ENCODE data around the gene MAG. TPM values are rescaled to one million over a fixed set of nuclear protein-coding genes. Genes with fewer than 3 reads are reported as not detected.

MAG gene
- total RNA-seq, 5 donors from 2014 or later (not counting 1 experiment from before 2014, with no cell fraction given) = 0.16 to 0.19 TPM; not detected in 3

DNA sequence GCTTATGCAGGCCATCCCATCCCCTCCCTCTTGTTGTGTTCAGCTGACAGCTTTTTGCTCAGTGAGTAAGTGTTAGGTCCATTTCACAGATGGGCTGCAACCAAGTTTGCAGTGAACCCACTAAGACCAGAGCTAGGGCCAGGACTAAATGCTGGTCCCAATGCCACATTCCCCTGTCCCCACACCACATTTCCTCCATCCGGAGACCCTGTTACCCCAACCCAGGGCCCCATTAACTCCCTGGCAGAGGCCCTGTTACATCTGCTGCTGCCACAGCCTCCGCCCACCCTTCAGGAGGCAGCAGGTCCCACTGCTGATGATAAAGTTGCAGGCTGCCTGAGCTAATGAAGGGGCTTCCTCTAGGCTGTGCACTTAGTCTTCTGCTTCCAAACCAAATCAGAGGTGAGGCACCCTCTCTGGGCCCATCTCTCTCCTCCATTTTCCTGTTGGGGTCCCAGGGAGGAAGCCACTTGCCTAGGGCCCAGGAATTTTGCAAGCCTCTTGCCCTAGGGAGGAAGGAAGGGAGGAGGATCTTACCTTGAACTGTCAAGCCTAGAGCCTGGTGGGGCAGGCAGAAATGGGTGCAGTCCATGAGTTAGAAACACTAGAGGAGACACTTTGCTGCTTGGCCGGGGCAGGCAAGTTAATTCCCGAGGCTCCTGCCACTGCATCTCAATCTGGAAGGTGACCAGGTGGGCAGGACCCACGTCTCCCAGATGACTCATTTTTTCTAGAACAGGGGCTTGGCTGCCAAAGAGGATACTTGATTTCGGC is 26.6 kb upstream of the MAG start:
- ChIA-PET CTCF (interaction anchor here in 1 of 2 donors (0.6 kb wide), 1 partner anchor 124 kb away, joined by 3 read pairs; no protein-coding TSS in a partner anchor), POLR2A (interaction anchor here in 1 of 2 donors (0.5 kb wide), 1 partner anchor 1402 kb away, joined by 3 read pairs; no protein-coding TSS in a partner anchor)
- Histone ChIP-seq H3K9me3 (no peaks in the 10 kb centered on the region), H3K27me3 (replicated peaks in 1 of 2; ENCODE audit: control insufficient read depth in 2 of 2, extremely low read depth in 1 of 2, insufficient read depth in 2 of 2, low read length in 1 of 2) (no peaks in the 10 kb centered on the region), H3K36me3 (ENCODE audit: control insufficient read depth in 2 of 2, extremely low read depth in 1 of 2, insufficient read depth in 1 of 2, low read length in 1 of 2) (peaks cover 0 to 10% of the 10 kb centered on the region in 2 donors), H3K4me3 (ENCODE audit: control insufficient read depth in 1 of 2, extremely low read depth in 1 of 2, low read length in 1 of 2) (no peak overlapping the region), H3K27ac (ENCODE audit: low read length) (no peak overlapping the region), H3K4me1 (ENCODE audit: control insufficient read depth in 1 of 2, extremely low read depth in 1 of 2, insufficient read depth in 2 of 2, low read length in 2 of 2) (peaks cover 5 to 39% of the 10 kb centered on the region in 2 experiments)
- Mint-ChIP-seq H3K27me3 (no peaks in the 10 kb centered on the region), H3K36me3 (peaks cover 4% of the 10 kb centered on the region), H3K4me1 (peaks cover 32 to 34% (median 33%) of the 10 kb centered on the region in 3 donors), H3K27ac (peak overlapping the region; percentile 84 to 92), H3K9me3 (no peaks in the 10 kb centered on the region), H3K4me3 (peak overlapping the region; percentile 66 to 94 (median 87))
- 70% methylated on average over 5 of the region's 6 CpGs for WGBS (ENCODE audit: insufficient coverage)
- DNase-seq = peak in 2 of 35 experiments; percentile 5 to 21
- no peak for ATAC-seq (replicated peaks in 1 of 4)

- peak overlapping the region; percentile 84 to 92 for H3K27ac Mint-ChIP-seq
- ATAC-seq (replicated peaks in 1 of 4) (no peak), DNase-seq (peak in 1 of 35 experiments; percentile 23)
- 86% methylated on average over 9 of the region's 10 CpGs for WGBS (ENCODE audit: insufficient coverage)
- Histone ChIP-seq H3K4me3 (ENCODE audit: control insufficient read depth in 1 of 2, extremely low read depth in 1 of 2, low read length in 1 of 2) (no peak overlapping the region), H3K27ac (ENCODE audit: low read length) (peak overlapping the region; percentile 23), H3K27me3 (replicated peaks in 1 of 2; ENCODE audit: control insufficient read depth in 2 of 2, extremely low read depth in 1 of 2, insufficient read depth in 2 of 2, low read length in 1 of 2) (no peaks in the 10 kb centered on the region), H3K36me3 (ENCODE audit: control insufficient read depth in 2 of 2, extremely low read depth in 1 of 2, insufficient read depth in 1 of 2, low read length in 1 of 2) (peaks cover 0 to 16% of the 10 kb centered on the region in 2 donors), H3K4me1 (ENCODE audit: control insufficient read depth in 1 of 2, extremely low read depth in 1 of 2, insufficient read depth in 2 of 2, low read length in 2 of 2) (peaks cover 5 to 43% of the 10 kb centered on the region in 2 experiments), H3K9me3 (no peaks in the 10 kb centered on the region)
- POLR2A ChIA-PET = interaction anchor here in 1 of 2 donors (0.5 kb wide), 1 partner anchor 1402 kb away, joined by 3 read pairs; no protein-coding TSS in a partner anchor
- peaks cover 9% of the 10 kb centered on the region for H3K36me3 Mint-ChIP-seq
- no peaks in the 10 kb centered on the region for H3K9me3 Mint-ChIP-seq
- peak overlapping the region; percentile 66 to 94 (median 87) for H3K4me3 Mint-ChIP-seq
- CTCF ChIA-PET = no interaction called here
- no peaks in the 10 kb centered on the region for H3K27me3 Mint-ChIP-seq
- peaks cover 36 to 38% (median 38%) of the 10 kb centered on the region in 3 donors for H3K4me1 Mint-ChIP-seq
These were observed 26.0 kb upstream of the MAG start for GRCh38 chr19:35265900-35266519.

- no peaks in the 10 kb centered on the region for H3K27me3 Mint-ChIP-seq
- ATAC-seq (replicated peaks in 1 of 4) (no peak), DNase-seq (peak in 1 of 35 experiments; percentile 26)
- peak overlapping the region; percentile 87 to 94 (median 90) for H3K4me3 Mint-ChIP-seq
- H3K9me3 Mint-ChIP-seq = no peaks in the 10 kb centered on the region
- 20% methylated on average over 17 of the region's 39 CpGs for WGBS (ENCODE audit: insufficient coverage)
- peaks cover 38 to 40% (median 40%) of the 10 kb centered on the region in 3 donors for H3K4me1 Mint-ChIP-seq
- H3K4me3 ChIP-seq (ENCODE audit: control insufficient read depth in 1 of 2, extremely low read depth in 1 of 2, low read length in 1 of 2) = peak overlapping the region; percentile 67
- peak overlapping the region; percentile 70 for H3K27ac ChIP-seq (ENCODE audit: low read length)
- H3K9me3 ChIP-seq = no peaks in the 10 kb centered on the region
- peaks cover 5 to 48% of the 10 kb centered on the region in 2 experiments for H3K4me1 ChIP-seq (ENCODE audit: control insufficient read depth in 1 of 2, extremely low read depth in 1 of 2, insufficient read depth in 2 of 2, low read length in 2 of 2)
- POLR2A ChIA-PET = no interaction called here
- CTCF ChIA-PET = no interaction called here
- no peaks in the 10 kb centered on the region for H3K27me3 ChIP-seq (replicated peaks in 1 of 2; ENCODE audit: control insufficient read depth in 2 of 2, extremely low read depth in 1 of 2, insufficient read depth in 2 of 2, low read length in 1 of 2)
- peaks cover 6 to 24% of the 10 kb centered on the region in 2 donors for H3K36me3 ChIP-seq (ENCODE audit: control insufficient read depth in 2 of 2, extremely low read depth in 1 of 2, insufficient read depth in 1 of 2, low read length in 1 of 2)
- peaks cover 11% of the 10 kb centered on the region for H3K36me3 Mint-ChIP-seq
- H3K27ac Mint-ChIP-seq = peak overlapping the region; percentile 95 to 99
These were observed 25.2 kb upstream of the MAG start for GRCh38 chr19:35266520-35267352.

- Histone ChIP-seq H3K36me3 (ENCODE audit: control insufficient read depth in 2 of 2, extremely low read depth in 1 of 2, insufficient read depth in 1 of 2, low read length in 1 of 2) (peaks cover 6 to 27% of the 10 kb centered on the region in 2 donors), H3K9me3 (no peaks in the 10 kb centered on the region), H3K27ac (ENCODE audit: low read length) (peak overlapping the region; percentile 70), H3K4me1 (ENCODE audit: control insufficient read depth in 1 of 2, extremely low read depth in 1 of 2, insufficient read depth in 2 of 2, low read length in 2 of 2) (peaks cover 5 to 46% of the 10 kb centered on the region in 2 experiments), H3K27me3 (replicated peaks in 1 of 2; ENCODE audit: control insufficient read depth in 2 of 2, extremely low read depth in 1 of 2, insufficient read depth in 2 of 2, low read length in 1 of 2) (no peaks in the 10 kb centered on the region), H3K4me3 (ENCODE audit: control insufficient read depth in 1 of 2, extremely low read depth in 1 of 2, low read length in 1 of 2) (peak overlapping the region; percentile 67)
- Mint-ChIP-seq H3K27me3 (no peaks in the 10 kb centered on the region), H3K4me3 (peak overlapping the region; percentile 87 to 94 (median 90)), H3K4me1 (peaks cover 44 to 47% (median 46%) of the 10 kb centered on the region in 3 donors), H3K36me3 (peaks cover 17% of the 10 kb centered on the region), H3K27ac (peak overlapping the region; percentile 95 to 99), H3K9me3 (no peaks in the 10 kb centered on the region)
- ChIA-PET POLR2A (interaction anchor here (0.6 to 1.0 kb wide), 2 partner anchors 33 to 65 kb away, joined by 3 to 5 read pairs; no protein-coding TSS in a partner anchor), CTCF (no interaction called here)
- ATAC-seq (replicated peaks in 1 of 4) = peak in 3 of 4 experiments; percentile 8 to 12 (median 10)
- 0% methylated on average over 14 of the region's 40 CpGs for WGBS (ENCODE audit: insufficient coverage)
- DNase-seq = peak in 14 of 35 experiments; percentile 10 to 48 (median 32)
These were observed 24.6 kb upstream of the MAG start for GRCh38 chr19:35267353-35267817.

GRCh38 chr19:35267818-35268535 is 24.0 kb upstream of the MAG start:
- H3K36me3 Mint-ChIP-seq = peaks cover 19% of the 10 kb centered on the region
- Histone ChIP-seq H3K27ac (ENCODE audit: low read length) (peak overlapping the region; percentile 70), H3K9me3 (no peaks in the 10 kb centered on the region), H3K36me3 (ENCODE audit: control insufficient read depth in 2 of 2, extremely low read depth in 1 of 2, insufficient read depth in 1 of 2, low read length in 1 of 2) (peaks cover 9 to 31% of the 10 kb centered on the region in 2 donors), H3K4me1 (ENCODE audit: control insufficient read depth in 1 of 2, extremely low read depth in 1 of 2, insufficient read depth in 2 of 2, low read length in 2 of 2) (peaks cover 5 to 46% of the 10 kb centered on the region in 2 experiments), H3K27me3 (replicated peaks in 1 of 2; ENCODE audit: control insufficient read depth in 2 of 2, extremely low read depth in 1 of 2, insufficient read depth in 2 of 2, low read length in 1 of 2) (no peaks in the 10 kb centered on the region), H3K4me3 (ENCODE audit: control insufficient read depth in 1 of 2, extremely low read depth in 1 of 2, low read length in 1 of 2) (peak overlapping the region; percentile 67)
- no peaks in the 10 kb centered on the region for H3K9me3 Mint-ChIP-seq
- CTCF ChIA-PET = interaction anchor here in 1 of 2 donors (0.6 kb wide), 1 partner anchor 125 kb away, joined by 6 read pairs; the partner anchor contains the start of gene FXYD7
- peak overlapping the region; percentile 95 to 99 for H3K27ac Mint-ChIP-seq
- H3K27me3 Mint-ChIP-seq = no peaks in the 10 kb centered on the region
- peaks cover 44 to 48% (median 46%) of the 10 kb centered on the region in 3 donors for H3K4me1 Mint-ChIP-seq
- WGBS (ENCODE audit: insufficient coverage) = under 1% methylated on average over 80 of the region's 100 CpGs
- ATAC-seq (replicated peaks in 1 of 4) = peak; percentile 58 to 68 (median 62)
- peak; percentile 39 to 92 (median 65) for DNase-seq
- peak overlapping the region; percentile 87 to 94 (median 90) for H3K4me3 Mint-ChIP-seq
- POLR2A ChIA-PET = interaction anchor here (0.6 to 1.0 kb wide), 4 partner anchors 12 to 477 kb away, joined by 3 to 5 read pairs (median 4); no protein-coding TSS in a partner anchor
